NOMO-1 treated with DMSO at 0.1 percent for 48 hours (cell line): Measurements from ENCODE around the gene PTAFR.

Experiments used
- DNase-seq: peaks from one replicate; lab custom pipeline; 2025; ENCODE audit not compliant: unreplicated experiment; lab: John Stamatoyannopoulos, UW

PTAFR gene

GRCh38 chr1:28122183-28122582 lies 54.3 kb downstream of the PTAFR start:
- no peak for DNase-seq

GRCh38 chr1:28119556-28119955 lies 56.9 kb downstream of the PTAFR start:
- DNase-seq: no peak

- no peak for DNase-seq
Observed at GRCh38 chr1:28118640-28119307, 57.7 kb downstream of the PTAFR start.

GRCh38 chr1:28115267-28115666 lies 61.2 kb downstream of the PTAFR start:
- DNase-seq: peak; percentile 96

DNA sequence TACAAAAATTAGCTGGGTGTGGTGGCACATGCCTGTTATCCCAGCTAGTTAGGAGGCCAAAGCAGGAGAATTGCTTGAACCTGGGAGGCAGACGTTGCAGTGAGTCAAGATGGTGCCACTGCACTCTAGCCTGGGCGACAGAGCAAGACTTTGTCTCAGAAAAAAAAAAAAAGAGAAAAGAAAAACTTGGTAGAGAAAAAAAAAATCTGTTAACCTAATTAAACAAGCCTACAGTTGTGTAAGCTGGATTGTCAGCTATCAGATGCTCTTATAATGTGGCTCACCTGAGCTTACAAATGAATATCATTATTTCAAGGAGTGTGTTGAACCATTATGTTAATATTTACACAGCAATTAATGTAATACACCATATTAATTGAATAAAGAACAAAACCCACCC lies 61.6 kb downstream of the PTAFR start:
- no peak for DNase-seq

- DNase-seq: no peak
Observed at GRCh38 chr1:28113242-28113572, 63.3 kb downstream of the PTAFR start.

DNA sequence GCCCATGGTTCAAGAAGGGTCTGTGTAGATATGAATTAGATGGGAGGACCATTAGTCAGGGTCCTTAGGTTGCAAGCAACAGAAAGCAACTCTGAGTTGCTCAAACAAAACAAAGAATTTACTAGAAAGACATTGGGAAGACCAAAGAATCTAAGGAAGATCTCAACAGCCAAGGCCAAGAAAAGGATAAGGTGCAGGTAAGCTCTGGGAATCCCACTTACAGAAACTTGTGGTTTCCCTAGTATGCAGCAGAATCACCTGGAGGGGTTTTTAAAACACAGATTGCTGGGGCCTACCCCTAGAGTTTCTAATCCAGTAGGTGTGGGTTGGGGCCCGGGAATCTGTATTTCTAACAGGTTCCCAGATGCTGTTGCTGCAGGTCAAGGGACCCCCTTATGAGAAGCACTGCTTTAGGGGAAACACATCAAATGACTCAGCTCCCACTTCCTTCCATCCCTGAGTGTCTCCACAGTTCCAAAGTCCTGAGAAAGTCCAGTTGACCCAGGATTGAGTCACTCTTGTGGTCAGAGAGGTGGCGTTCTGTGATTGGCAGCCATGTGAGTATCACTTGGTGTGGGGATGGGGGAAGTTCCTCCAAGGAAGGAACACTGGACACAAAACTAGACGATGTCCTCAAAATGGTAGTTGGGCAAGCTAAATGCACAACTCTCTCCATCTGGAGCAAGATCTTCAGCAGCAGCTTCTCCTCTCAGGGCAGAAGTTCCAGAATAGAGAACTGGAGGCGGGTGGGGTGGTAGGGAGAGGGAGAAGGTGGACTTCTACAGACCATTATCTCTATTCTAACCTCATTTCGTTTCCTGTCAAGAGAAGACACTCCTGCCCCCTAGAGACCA lies 63.9 kb downstream of the PTAFR start:
- peak; percentile 81 for DNase-seq

DNA sequence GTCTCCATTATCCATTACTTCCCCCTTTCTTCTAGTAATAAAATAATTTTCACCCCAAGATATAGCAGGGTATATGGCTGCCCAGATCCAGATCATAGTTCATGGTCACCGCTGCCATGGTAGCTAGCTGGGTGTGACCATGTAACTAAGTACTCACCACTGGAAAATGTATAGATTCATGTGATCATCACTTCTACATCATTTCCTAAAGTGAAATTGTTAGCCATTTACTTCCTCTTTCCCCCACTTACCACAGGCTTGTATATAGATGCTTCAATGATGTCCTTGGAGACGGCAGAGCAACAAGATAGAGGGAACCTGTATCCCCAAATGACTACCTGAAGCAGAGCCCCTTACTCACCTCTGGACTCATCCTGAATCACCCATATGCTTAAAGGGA lies 65.3 kb downstream of the PTAFR start:
- DNase-seq: peak; percentile 91

DNA sequence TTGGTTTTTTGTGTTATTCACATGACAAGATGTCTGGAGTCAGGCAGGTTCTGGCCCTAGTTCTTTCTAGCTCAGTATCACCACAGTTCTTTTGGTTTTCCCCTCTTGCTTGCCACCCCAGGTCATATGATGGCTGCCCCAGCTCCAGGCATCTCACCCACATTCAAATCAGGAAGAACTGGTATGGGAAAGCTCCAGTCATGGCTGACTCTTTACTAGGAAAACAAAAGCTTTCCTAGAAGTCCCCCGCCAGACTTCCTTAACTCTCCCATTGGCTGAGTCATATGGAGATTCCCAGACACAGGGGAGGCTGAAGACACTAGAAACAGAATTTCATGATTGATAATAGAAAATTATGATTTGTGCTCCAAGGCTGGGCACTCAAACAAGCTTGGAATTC lies 65.9 kb downstream of the PTAFR start:
- DNase-seq: no peak

GRCh38 chr1:28109639-28110038 lies 66.9 kb downstream of the PTAFR start:
- no peak for DNase-seq

- no peak for DNase-seq
Observed at GRCh38 chr1:28108001-28108400, 68.5 kb downstream of the PTAFR start.

DNA sequence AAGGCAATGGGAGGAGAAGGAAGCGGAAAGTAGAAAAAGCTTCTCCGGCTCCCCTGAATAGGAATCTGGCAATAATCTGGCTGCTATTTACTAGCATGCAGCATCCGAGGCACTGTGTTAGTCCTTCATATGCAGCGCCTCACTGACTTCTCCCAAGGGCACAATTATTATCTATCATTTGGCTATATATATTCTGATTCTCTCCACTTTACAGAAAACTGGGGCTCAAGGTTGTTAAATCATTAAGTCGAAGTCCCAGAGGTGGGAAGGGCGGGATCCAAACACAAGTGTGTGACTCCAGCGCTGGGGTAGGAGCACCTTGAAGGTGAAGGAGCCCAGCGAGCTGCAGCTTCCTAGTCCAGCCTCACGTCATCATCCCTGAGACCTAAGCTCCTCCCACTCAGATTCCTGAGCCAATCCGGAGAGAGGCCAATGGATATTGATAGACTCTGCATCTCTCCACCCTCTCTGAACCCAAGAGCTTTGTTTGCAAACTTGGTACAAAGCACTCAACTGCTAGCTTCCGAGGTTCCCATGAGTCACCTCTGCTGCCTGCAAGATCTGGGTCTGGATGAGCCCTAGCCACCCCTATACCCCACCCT lies 71.5 kb downstream of the PTAFR start:
- DNase-seq: no peak

DNA sequence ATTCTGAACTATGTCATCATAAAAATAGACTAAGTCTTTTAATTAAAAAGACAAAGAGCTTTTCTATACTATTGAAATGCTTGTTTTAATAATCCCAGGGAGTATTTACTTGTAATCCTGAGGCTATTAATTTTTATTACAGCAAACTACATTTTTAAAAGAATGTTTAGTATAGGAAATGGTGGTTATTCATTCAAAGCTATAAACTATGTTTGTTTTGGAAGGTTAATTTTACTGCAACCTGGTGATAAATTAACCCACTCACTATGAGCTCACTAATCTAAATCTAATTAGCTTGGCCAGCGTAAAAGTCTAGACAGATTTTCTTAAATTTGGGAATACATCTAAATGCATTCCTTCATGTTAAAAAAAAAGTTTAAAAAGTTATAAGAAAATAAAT lies 74.3 kb downstream of the PTAFR start:
- no peak for DNase-seq

DNA sequence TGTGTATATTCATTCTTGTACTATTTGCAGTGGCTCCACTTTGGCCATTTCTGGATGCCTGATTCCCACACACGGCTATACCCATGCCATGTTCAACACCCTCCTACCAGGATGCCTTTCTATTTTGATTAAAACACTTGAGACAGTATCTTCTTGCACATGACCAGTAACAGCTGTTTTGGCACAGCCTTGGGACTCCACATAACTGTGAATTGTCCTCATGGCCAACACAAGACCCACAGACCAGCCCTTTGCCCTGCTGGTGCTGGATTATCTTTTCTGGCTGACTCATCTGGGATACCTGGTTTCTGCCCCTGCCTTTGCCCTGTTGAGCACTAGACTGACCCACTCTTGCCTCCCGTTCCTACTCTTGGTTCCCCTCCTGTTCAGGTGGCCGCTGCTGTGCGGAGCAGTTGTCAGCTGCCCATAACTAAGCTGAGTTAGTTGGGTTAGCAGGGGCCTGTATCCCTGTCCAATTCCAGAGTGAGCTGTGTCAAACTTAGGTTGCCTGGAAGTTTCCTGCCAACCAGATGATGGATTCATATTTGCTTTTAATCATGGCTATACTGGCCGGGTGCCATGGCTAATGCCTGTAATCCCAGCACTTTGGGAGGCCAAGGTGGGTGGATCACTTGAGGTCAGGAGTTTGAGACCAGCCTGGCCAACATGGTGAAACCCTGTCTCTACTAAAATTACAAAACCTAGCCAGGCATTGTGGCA lies 77.3 kb downstream of the PTAFR start:
- no peak for DNase-seq
